GM23338 (cell line): ENCODE measurements around the gene CDK16. TPM values are rescaled to one million over a fixed set of nuclear protein-coding genes. Genes with fewer than 3 reads are reported as not detected.

Experiments used
- ATAC-seq: fragments of 200-7000 bp; cut with Tn5 transposase; 3 replicates; pipeline ENCODE4 v1.9.1; 2020
- DNase-seq: peaks from one replicate; pipeline ENCODE4 v3.0.0-alpha.2; 2015; ENCODE audit warnings: low spot score
- H2AFZ ChIP-seq: fragments of 200-600 bp; sonication (generic); 2 replicates; pipeline ENCODE4 v1.8.0; 2016; ENCODE audit warnings: antibody characterized with exemption, mild to moderate bottlenecking, moderate library complexity
- H3F3A ChIP-seq: fragments of 200-600 bp; sonication (generic); replicated peaks from 2 replicates; pipeline ENCODE4 v1.8.0; 2017; ENCODE audit warnings: antibody characterized with exemption, mixed run types, low read depth
- H3K27ac ChIP-seq: fragments of 200-600 bp; sonication (generic); 2 replicates; pipeline ENCODE4 v1.6.1; 2016; ENCODE audit warnings: low read depth
- H3K27me3 ChIP-seq: fragments of 200-600 bp; sonication (generic); 2 replicates; pipeline ENCODE4 v1.8.0; 2016; ENCODE audit warnings: mild to moderate bottlenecking, mixed run types, moderate library complexity; ENCODE audit not compliant: insufficient read depth
- H3K36me3 ChIP-seq: fragments of 200-600 bp; sonication (generic); 2 replicates; pipeline ENCODE4 v1.8.0; 2016; ENCODE audit warnings: mild to moderate bottlenecking; ENCODE audit not compliant: insufficient read depth
- H3K4me1 ChIP-seq: fragments of 200-600 bp; sonication (generic); 2 replicates; pipeline ENCODE4 v1.8.0; 2016; ENCODE audit warnings: mild to moderate bottlenecking, moderate library complexity; ENCODE audit not compliant: insufficient read depth
- H3K4me2 ChIP-seq: fragments of 200-600 bp; sonication (generic); 2 replicates; pipeline ENCODE4 v1.7.1; 2017; ENCODE audit warnings: mixed run types
- H3K4me3 ChIP-seq: fragments of 200-600 bp; sonication (generic); 2 replicates; pipeline ENCODE4 v1.6.1; 2016; ENCODE audit warnings: mixed run types
- H3K79me2 ChIP-seq: fragments of 200-600 bp; sonication (generic); replicated peaks from 2 replicates; pipeline ENCODE4 v1.8.0; 2017; ENCODE audit warnings: mild to moderate bottlenecking; ENCODE audit not compliant: insufficient read depth
- H3K9me2 ChIP-seq: fragments of 200-600 bp; sonication (generic); 2 replicates; pipeline ENCODE4 v1.8.0; 2017; ENCODE audit not compliant: insufficient read depth
- H4K20me1 ChIP-seq: fragments of 200-600 bp; sonication (generic); replicated peaks from 2 replicates; pipeline ENCODE4 v1.8.0; 2017; ENCODE audit warnings: mild to moderate bottlenecking; ENCODE audit not compliant: insufficient read depth
- H3K27ac Mint-ChIP-seq: 2 replicates; pipeline ENCODE4 v1.8.0; 2020; ENCODE audit warnings: inconsistent platforms, mild to moderate bottlenecking, moderate library complexity, mixed read lengths
- H3K27me3 Mint-ChIP-seq: 3 replicates; pipeline ENCODE4 v1.8.0; 2022; ENCODE audit warnings: low read depth, mild to moderate bottlenecking, moderate library complexity, mixed read lengths, inconsistent platforms; ENCODE audit not compliant: insufficient read depth, poor library complexity
- H3K36me3 Mint-ChIP-seq: 3 replicates; pipeline ENCODE4 v1.8.0; 2021; ENCODE audit warnings: low read depth, mild to moderate bottlenecking, inconsistent platforms, moderate library complexity, mixed read lengths
- H3K4me1 Mint-ChIP-seq: 3 replicates; pipeline ENCODE4 v1.8.0; 2020; ENCODE audit warnings: mild to moderate bottlenecking, inconsistent platforms, mixed read lengths
- H3K4me3 Mint-ChIP-seq: 3 replicates; pipeline ENCODE4 v1.8.0; 2021; ENCODE audit warnings: moderate library complexity, mild to moderate bottlenecking, inconsistent platforms, mixed read lengths
- H3K9me3 Mint-ChIP-seq: 3 replicates; pipeline ENCODE4 v1.8.0; 2020; ENCODE audit warnings: moderate library complexity, mild to moderate bottlenecking, inconsistent platforms, mixed read lengths
- CREB1 ChIP-seq: fragments of 250-450 bp; sonication (Bioruptor Pico); IDR thresholded peaks from 2 replicates; pipeline ENCODE4 v1.5.0; 2020; ENCODE audit warnings: low read depth, mild to moderate bottlenecking, moderate library complexity
- EZH2phosphoT487 ChIP-seq: fragments of 200-600 bp; sonication (generic); IDR thresholded peaks from one replicate; pipeline ENCODE4 v1.8.1; 2018; ENCODE audit warnings: antibody characterized with exemption; ENCODE audit not compliant: unreplicated experiment
- JUNB ChIP-seq: IDR thresholded peaks from one replicate; pipeline ENCODE4 v1.6.1; 2016; ENCODE audit warnings: antibody characterized with exemption; ENCODE audit not compliant: unreplicated experiment
- NANOG ChIP-seq: IDR thresholded peaks from 2 replicates; pipeline ENCODE4 v1.6.1; 2016; ENCODE audit warnings: antibody characterized with exemption, borderline replicate concordance
- POLR2AphosphoS5 ChIP-seq: IDR thresholded peaks from 2 replicates; pipeline ENCODE4 v1.6.1; 2016; ENCODE audit warnings: antibody characterized with exemption, low read depth
- STAT1 ChIP-seq: IDR thresholded peaks from one replicate; pipeline ENCODE4 v1.6.1; 2016; ENCODE audit warnings: antibody characterized with exemption; ENCODE audit not compliant: unreplicated experiment
- ZNF331 ChIP-seq: fragments of 250-450 bp; sonication (Bioruptor Pico); IDR thresholded peaks from 2 replicates; pipeline ENCODE4 v1.5.0; 2020; ENCODE audit warnings: low read depth, mild to moderate bottlenecking, moderate library complexity
- polyA plus RNA-seq: library from polyadenylated mRNA; unstranded; fragments of >200 nt; fragmentation: Nextera tagmentation; extraction: Ambion mirVana; gene quantifications from 2 replicates; pipeline ENCODE4 v1.2.1, GENCODE V29; 2016
- total RNA-seq: library from RNA; depleted of rRNA; stranded (reverse); fragments of >200 nt; shearing (Covaris generic); gene quantifications from 2 replicates; pipeline ENCODE4 v1.2.3, GENCODE V29; 2014
- TF ChIP-seq, protein P1 (sequence below): IDR thresholded peaks from 2 replicates; pipeline ENCODE4 v1.6.1; 2016; ENCODE audit warnings: antibody characterized with exemption
- TF ChIP-seq, protein P2 (sequence below), 2 experiments: fragments of 200-600 bp in 1 of 2; sonication (generic) in 1 of 2; conservative IDR thresholded peaks; 2 replicates each; pipeline versions ENCODE4 v1.5.1 to v1.6.1; 2016 to 2017; ENCODE audit warnings: antibody characterized with exemption in 2 of 2, low read depth in 2 of 2, mild to moderate bottlenecking in 2 of 2, moderate library complexity in 1 of 2
- TF ChIP-seq, protein P3 (sequence below): fragments of 250-450 bp; sonication (Bioruptor Pico); IDR thresholded peaks from 2 replicates; pipeline ENCODE4 v1.5.0; 2020; ENCODE audit warnings: mild to moderate bottlenecking, moderate library complexity

CDK16 gene
- total and polyA plus RNA-seq, 2 experiments from 2014 or later, result 58.9 to 158 TPM

DNA sequence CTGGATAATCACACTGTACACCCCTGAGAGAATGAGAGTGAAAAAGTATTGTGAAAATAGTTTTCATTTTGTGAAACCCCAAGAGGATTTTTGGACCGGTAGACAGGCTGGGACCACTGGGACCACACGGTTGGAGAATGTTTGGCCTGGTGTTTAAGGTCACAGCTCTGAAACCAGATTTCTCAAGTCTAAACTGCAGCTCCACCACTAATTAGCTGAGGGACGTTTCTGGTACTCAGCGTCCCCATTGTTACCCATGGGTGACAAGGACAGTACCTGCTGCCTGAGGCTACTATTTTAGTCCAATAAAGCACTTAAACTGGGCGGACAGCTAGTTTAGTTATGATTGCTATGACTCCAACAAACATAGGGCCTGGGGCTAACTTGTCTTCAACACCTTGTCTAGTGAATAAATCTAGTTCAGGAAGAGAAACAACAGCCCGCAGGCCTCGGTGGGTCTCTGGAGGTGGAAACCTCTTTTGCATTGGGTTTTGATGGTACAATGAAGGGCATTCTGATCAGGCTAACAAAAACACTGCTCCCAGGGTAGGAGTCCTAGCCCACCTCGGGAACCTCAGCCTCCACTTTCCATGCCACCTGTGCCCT, 13.8 kb downstream of the CDK16 start:
- DNase-seq (no peak), ATAC-seq (no peak; the same call in 2 of the 3 replicates)
- H4K20me1 ChIP-seq, result no peaks in the 10 kb centered on the region
- H3K36me3 Mint-ChIP-seq, result peaks cover 10% of the 10 kb centered on the region; the same call in 2 of the 3 replicates
- no peaks in the 10 kb centered on the region for H3K9me2 ChIP-seq
- H3K4me3 Mint-ChIP-seq, result peak overlapping the region; percentile 93
- no peaks in the 10 kb centered on the region for H3K36me3 ChIP-seq
- peak overlapping the region; percentile 79 for H3K4me2 ChIP-seq
- no peak overlapping the region for H2AFZ ChIP-seq
- H3K9me3 Mint-ChIP-seq, result no peaks in the 10 kb centered on the region; the same call in 1 of the 3 replicates
- H3K4me3 ChIP-seq, result peak overlapping the region; percentile 59
- TF ChIP-seq, protein P1, sequence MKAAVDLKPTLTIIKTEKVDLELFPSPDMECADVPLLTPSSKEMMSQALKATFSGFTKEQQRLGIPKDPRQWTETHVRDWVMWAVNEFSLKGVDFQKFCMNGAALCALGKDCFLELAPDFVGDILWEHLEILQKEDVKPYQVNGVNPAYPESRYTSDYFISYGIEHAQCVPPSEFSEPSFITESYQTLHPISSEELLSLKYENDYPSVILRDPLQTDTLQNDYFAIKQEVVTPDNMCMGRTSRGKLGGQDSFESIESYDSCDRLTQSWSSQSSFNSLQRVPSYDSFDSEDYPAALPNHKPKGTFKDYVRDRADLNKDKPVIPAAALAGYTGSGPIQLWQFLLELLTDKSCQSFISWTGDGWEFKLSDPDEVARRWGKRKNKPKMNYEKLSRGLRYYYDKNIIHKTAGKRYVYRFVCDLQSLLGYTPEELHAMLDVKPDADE, result no peak
- no peak for TF ChIP-seq CREB1
- TF ChIP-seq NANOG, result no peak
- H3K4me1 ChIP-seq, result peaks cover 4% of the 10 kb centered on the region
- peak overlapping the region; percentile 100 for H3K27ac Mint-ChIP-seq
- H3K27me3 Mint-ChIP-seq, result peaks cover 4% of the 10 kb centered on the region
- peaks cover 10% of the 10 kb centered on the region; the same call in 2 of the 3 replicates for H3K4me1 Mint-ChIP-seq
- H3K27me3 ChIP-seq, result no peaks in the 10 kb centered on the region
- H3K27ac ChIP-seq, result peak overlapping the region; percentile 98
- peaks cover 35% of the 10 kb centered on the region for H3K79me2 ChIP-seq
- H3F3A ChIP-seq, result no peaks in the 10 kb centered on the region

DNA sequence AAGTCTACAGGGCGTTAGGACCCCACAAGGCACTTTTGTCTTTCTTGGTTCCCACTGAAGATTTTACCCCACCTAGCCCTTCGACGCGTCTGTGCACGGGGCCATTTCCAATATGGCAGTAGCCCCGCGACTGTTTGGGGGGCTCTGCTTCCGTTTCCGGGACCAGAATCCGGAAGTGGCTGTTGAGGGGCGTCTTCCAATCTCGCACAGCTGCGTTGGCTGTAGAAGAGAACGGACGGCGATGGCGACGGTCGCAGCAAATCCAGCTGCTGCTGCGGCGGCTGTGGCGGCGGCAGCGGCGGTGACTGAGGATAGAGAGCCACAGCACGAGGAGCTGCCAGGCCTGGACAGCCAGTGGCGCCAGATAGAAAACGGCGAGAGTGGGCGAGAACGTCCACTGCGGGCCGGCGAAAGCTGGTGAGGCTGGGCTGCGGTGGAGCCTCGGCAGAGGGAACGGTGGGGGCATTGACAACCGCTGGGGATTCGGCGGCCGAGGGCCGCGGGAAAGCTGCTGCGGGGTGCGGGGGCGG, 14.4 kb downstream of the CDK16 start, which contains the start of gene USP11:
TSS of gene USP11 (plus strand) at position 207 of the 530 bp plus-strand sequence. CDS start at position 242, 35 bp downstream.
- peaks cover 4% of the 10 kb centered on the region for H3K27me3 Mint-ChIP-seq
- peak within 1 kb of the TSS; percentile 59 for H3K4me3 ChIP-seq
- peaks cover 4% of the 10 kb centered on the region for H3K4me1 ChIP-seq
- no peaks in the 10 kb centered on the region for H3K36me3 ChIP-seq
- H3K79me2 ChIP-seq, result peaks cover 41% of the 10 kb centered on the region
- H4K20me1 ChIP-seq, result no peaks in the 10 kb centered on the region
- H3K27me3 ChIP-seq, result no peaks in the 10 kb centered on the region
- H3K36me3 Mint-ChIP-seq, result peaks cover 10% of the 10 kb centered on the region; the same call in 2 of the 3 replicates
- ATAC-seq (peak; percentile 66), DNase-seq (peak; percentile 64)
- H3K9me3 Mint-ChIP-seq, result no peaks in the 10 kb centered on the region; the same call in 1 of the 3 replicates
- H3K27ac Mint-ChIP-seq, result peak within 1 kb of the TSS; percentile 100
- H3K9me2 ChIP-seq, result no peaks in the 10 kb centered on the region
- H3K4me3 Mint-ChIP-seq, result peak within 1 kb of the TSS; percentile 93
- peaks cover 10% of the 10 kb centered on the region; the same call in 2 of the 3 replicates for H3K4me1 Mint-ChIP-seq
- peak within 1 kb of the TSS; percentile 98 for H3K27ac ChIP-seq
- H3F3A ChIP-seq, result no peaks in the 10 kb centered on the region
- TF ChIP-seq, protein P2, sequence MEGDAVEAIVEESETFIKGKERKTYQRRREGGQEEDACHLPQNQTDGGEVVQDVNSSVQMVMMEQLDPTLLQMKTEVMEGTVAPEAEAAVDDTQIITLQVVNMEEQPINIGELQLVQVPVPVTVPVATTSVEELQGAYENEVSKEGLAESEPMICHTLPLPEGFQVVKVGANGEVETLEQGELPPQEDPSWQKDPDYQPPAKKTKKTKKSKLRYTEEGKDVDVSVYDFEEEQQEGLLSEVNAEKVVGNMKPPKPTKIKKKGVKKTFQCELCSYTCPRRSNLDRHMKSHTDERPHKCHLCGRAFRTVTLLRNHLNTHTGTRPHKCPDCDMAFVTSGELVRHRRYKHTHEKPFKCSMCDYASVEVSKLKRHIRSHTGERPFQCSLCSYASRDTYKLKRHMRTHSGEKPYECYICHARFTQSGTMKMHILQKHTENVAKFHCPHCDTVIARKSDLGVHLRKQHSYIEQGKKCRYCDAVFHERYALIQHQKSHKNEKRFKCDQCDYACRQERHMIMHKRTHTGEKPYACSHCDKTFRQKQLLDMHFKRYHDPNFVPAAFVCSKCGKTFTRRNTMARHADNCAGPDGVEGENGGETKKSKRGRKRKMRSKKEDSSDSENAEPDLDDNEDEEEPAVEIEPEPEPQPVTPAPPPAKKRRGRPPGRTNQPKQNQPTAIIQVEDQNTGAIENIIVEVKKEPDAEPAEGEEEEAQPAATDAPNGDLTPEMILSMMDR (conservative IDR thresholded peaks at IDR 0.05; ENCODE audit: low read depth in 2 of 2), result no peak
- TF ChIP-seq STAT1 (no peak), POLR2AphosphoS5 (peak; percentile 45; the same call in 1 of the 2 replicates), ZNF331 (CRISPR knock-in tag) (no peak), JUNB (no peak), EZH2phosphoT487 (no peak), NANOG (no peak)
- TF ChIP-seq, protein P3, sequence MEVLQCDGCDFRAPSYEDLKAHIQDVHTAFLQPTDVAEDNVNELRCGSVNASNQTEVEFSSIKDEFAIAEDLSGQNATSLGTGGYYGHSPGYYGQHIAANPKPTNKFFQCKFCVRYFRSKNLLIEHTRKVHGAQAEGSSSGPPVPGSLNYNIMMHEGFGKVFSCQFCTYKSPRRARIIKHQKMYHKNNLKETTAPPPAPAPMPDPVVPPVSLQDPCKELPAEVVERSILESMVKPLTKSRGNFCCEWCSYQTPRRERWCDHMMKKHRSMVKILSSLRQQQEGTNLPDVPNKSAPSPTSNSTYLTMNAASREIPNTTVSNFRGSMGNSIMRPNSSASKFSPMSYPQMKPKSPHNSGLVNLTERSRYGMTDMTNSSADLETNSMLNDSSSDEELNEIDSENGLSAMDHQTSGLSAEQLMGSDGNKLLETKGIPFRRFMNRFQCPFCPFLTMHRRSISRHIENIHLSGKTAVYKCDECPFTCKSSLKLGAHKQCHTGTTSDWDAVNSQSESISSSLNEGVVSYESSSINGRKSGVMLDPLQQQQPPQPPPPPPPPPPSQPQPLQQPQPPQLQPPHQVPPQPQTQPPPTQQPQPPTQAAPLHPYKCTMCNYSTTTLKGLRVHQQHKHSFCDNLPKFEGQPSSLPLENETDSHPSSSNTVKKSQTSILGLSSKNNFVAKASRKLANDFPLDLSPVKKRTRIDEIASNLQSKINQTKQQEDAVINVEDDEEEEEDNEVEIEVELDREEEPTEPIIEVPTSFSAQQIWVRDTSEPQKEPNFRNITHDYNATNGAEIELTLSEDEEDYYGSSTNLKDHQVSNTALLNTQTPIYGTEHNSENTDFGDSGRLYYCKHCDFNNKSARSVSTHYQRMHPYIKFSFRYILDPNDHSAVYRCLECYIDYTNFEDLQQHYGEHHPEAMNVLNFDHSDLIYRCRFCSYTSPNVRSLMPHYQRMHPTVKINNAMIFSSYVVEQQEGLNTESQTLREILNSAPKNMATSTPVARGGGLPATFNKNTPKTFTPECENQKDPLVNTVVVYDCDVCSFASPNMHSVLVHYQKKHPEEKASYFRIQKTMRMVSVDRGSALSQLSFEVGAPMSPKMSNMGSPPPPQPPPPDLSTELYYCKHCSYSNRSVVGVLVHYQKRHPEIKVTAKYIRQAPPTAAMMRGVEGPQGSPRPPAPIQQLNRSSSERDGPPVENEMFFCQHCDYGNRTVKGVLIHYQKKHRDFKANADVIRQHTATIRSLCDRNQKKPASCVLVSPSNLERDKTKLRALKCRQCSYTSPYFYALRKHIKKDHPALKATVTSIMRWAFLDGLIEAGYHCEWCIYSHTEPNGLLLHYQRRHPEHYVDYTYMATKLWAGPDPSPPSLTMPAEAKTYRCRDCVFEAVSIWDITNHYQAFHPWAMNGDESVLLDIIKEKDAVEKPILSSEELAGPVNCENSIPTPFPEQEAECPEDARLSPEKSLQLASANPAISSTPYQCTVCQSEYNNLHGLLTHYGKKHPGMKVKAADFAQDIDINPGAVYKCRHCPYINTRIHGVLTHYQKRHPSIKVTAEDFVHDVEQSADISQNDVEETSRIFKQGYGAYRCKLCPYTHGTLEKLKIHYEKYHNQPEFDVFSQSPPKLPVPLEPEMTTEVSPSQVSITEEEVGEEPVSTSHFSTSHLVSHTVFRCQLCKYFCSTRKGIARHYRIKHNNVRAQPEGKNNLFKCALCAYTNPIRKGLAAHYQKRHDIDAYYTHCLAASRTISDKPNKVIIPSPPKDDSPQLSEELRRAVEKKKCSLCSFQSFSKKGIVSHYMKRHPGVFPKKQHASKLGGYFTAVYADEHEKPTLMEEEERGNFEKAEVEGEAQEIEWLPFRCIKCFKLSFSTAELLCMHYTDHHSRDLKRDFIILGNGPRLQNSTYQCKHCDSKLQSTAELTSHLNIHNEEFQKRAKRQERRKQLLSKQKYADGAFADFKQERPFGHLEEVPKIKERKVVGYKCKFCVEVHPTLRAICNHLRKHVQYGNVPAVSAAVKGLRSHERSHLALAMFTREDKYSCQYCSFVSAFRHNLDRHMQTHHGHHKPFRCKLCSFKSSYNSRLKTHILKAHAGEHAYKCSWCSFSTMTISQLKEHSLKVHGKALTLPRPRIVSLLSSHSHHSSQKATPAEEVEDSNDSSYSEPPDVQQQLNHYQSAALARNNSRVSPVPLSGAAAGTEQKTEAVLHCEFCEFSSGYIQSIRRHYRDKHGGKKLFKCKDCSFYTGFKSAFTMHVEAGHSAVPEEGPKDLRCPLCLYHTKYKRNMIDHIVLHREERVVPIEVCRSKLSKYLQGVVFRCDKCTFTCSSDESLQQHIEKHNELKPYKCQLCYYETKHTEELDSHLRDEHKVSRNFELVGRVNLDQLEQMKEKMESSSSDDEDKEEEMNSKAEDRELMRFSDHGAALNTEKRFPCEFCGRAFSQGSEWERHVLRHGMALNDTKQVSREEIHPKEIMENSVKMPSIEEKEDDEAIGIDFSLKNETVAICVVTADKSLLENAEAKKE (CRISPR knock-in tag), result no peak
- H2AFZ ChIP-seq, result no peak within 1 kb of the TSS
- peak within 1 kb of the TSS; percentile 79 for H3K4me2 ChIP-seq
